HG03521 (cell line): ENCODE measurements around the gene ZNF385D.

Source experiments
- ATAC-seq: cut with Tn5 transposase; IDR thresholded peaks from one replicate; pipeline ENCODE4 v1.9.1; 2021; ENCODE audit warnings: mild to moderate bottlenecking, moderate library complexity; ENCODE audit not compliant: unreplicated experiment

The ZNF385D gene

DNA sequence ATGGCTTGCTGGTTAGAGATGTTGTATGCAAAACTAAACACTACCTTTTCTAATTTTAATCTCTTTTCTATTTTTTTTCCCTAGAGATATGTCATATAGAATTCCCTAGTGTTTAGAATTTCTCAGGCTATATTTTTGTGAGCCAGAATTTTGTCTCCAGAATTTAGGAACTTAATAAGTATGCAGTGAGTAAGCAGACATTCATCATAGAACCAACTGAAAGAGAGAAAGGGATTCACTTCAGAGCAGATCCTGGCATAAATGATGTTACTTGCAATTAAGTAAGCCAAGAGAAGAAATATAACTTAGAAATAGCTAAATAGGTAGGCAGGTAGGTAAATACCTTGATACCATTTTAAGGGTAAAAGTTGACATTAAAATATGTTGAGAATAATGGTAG, 288.9 kb downstream of the ZNF385D start:
- ATAC-seq = no peak

GRCh38 chr3:21457084-21457483, 293.9 kb downstream of the ZNF385D start:
- no peak for ATAC-seq

- no peak for ATAC-seq
Observed at GRCh38 chr3:21449738-21450137, 301.3 kb downstream of the ZNF385D start.

GRCh38 chr3:21447476-21448151, 303.4 kb downstream of the ZNF385D start:
- ATAC-seq = no peak

GRCh38 chr3:21446945-21447475, 304.0 kb downstream of the ZNF385D start:
- no peak for ATAC-seq

- no peak for ATAC-seq
Observed at GRCh38 chr3:21446027-21446426, 305.0 kb downstream of the ZNF385D start.

GRCh38 chr3:21441821-21442220, 309.2 kb downstream of the ZNF385D start:
- ATAC-seq = no peak

- ATAC-seq = no peak
Observed at GRCh38 chr3:21436835-21437234, 314.2 kb downstream of the ZNF385D start.

- no peak for ATAC-seq
Observed at GRCh38 chr3:21435871-21436270, 315.1 kb downstream of the ZNF385D start.

DNA sequence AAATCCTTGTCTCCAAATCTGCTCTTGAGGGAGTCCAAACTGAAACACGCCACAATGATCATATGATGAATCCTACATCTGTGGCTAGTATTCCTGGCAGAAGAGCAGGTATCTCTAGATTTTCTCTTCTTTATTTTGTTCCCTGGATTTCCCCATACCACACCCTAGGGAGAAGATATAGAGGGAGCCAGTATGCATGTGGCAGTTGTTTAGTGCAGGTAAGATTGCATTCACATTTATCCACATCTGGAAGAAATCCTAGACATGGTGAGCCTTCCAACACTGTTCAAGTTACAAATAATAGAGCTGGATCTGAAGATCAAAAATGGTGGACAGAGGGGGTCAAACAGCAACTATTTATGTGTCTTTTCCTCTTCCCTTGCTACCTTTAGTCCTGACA, 316.7 kb downstream of the ZNF385D start:
- no peak for ATAC-seq

GRCh38 chr3:21433751-21434150, 317.3 kb downstream of the ZNF385D start:
- no peak for ATAC-seq

DNA sequence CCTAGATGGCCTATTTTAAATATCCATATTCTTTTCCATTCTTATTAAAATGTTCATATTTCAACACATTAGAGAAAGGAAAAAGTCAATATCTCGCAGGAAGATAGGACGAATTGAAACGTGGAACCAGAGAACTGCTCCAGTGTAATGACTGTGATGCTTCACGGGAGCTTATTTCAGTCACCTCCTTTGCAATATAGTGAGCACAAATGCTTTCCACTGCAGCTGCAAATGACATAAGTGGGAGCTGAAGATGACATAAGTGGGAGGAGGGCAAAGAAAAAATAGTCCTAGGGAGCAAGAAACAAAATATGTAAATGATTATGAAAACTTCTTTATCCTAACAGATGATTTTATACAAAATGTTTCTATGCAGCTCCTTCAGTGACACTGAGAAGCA, 324.1 kb downstream of the ZNF385D start:
- no peak for ATAC-seq

DNA sequence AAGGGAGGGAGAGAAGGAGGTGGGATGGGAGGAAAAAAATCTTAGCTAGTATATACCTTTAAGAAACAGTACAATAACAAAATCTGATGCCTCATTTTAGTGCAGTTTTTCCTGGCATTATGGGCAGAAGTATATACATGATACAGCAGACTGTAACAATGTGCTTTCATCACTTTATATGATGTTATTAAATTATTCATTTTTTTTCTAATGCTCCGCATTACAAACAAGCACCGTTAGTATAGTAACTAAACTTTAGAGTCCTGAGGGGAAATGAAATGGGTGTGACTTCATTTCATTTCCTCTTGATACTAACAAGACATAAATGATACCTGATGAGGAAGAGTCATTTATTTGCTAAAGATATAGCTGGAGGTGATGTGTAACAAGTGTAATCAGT, 325.3 kb downstream of the ZNF385D start:
- ATAC-seq = no peak

GRCh38 chr3:21421096-21421495, 329.9 kb downstream of the ZNF385D start:
- no peak for ATAC-seq

- no peak for ATAC-seq
Observed at GRCh38 chr3:21417991-21418390, 333.0 kb downstream of the ZNF385D start.

- ATAC-seq = no peak
Observed at GRCh38 chr3:21414506-21414905, 336.5 kb downstream of the ZNF385D start.

- ATAC-seq = no peak
Observed at GRCh38 chr3:21411058-21411457, 340.0 kb downstream of the ZNF385D start.

DNA sequence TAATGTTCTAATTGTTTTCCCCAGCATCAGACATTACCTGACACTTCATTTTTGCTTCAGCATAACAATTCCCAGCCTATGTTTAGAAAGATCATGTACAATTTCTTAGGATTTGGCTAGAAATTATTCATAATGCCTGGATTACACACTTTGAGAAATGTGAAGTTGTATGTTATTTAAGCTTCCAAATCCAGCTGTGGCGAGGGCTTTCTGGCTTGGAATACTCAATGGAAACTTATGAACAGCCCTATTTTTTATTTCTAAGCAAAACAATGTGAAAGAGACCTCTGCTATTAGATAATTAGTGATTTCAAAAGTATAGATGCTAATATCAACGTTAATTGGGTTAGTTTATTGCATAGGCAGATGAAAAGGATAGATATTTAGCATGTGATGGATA, 341.6 kb downstream of the ZNF385D start:
- no peak for ATAC-seq

DNA sequence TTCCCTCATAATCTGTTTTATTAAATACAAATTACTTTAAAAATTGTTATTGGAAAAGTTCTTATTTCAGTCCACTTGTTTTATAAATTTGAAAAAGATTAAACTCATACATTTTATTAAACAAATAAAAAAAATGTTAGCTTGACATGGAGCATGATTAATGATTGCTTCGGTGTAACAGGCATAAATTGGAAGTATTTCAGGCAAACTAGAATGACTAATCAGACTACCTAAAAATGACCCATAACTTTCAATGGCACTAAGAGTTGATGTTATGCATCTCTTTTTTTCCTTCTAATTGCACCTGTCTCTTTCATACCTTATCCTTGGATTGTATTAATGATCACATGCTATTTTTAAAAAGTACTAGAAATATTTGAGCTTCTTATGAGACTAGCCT, 343.3 kb downstream of the ZNF385D start:
- no peak for ATAC-seq

GRCh38 chr3:21405671-21406667, 345.0 kb downstream of the ZNF385D start:
- ATAC-seq = no peak

DNA sequence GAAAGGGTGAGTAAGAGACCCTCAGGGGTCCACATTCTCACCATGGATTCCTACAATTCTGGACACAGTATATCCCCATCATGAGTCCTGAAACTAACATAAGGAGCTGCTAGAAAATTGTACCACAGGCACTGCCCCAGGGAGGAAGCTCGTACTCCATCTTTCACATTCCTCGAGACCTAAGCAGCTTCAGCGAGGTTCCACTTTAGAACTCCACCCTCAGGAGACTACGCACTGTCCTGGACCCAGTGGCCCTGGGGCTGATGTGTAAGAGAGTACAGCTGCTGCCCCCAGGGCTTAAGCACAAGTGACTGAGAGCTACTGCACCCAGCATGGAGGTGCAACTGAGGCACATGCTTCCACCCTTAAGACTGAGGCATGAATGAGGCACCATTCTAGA, 352.5 kb downstream of the ZNF385D start:
- ATAC-seq = no peak
